GM13977 (cell line): ENCODE results near the gene FMO2.

Source experiments
- DNase-seq: peaks from one replicate; pipeline ENCODE4 v3.0.0; 2012; ENCODE audit warnings: low spot score
- in situ Hi-C: fragments of 300-500 bp; cut with MboI; formaldehyde crosslinking; loops from one replicate; pipeline ENCODE4 v1.12.0; 2022; ENCODE audit warnings: low sequenced_read_pairs, low pct_unique_long_range_greater_than_20kb, mixed read lengths, inconsistent platforms; ENCODE audit not compliant: unreplicated experiment
- TF ChIP-seq, protein P1 (sequence below): IDR thresholded peaks from 2 replicates; pipeline ENCODE4 v1.5.1; 2012; ENCODE audit warnings: mild to moderate bottlenecking, control low read depth; ENCODE audit not compliant: insufficient read depth; ENCODE audit errors: extremely low read depth, missing control alignments

Gene FMO2

DNA sequence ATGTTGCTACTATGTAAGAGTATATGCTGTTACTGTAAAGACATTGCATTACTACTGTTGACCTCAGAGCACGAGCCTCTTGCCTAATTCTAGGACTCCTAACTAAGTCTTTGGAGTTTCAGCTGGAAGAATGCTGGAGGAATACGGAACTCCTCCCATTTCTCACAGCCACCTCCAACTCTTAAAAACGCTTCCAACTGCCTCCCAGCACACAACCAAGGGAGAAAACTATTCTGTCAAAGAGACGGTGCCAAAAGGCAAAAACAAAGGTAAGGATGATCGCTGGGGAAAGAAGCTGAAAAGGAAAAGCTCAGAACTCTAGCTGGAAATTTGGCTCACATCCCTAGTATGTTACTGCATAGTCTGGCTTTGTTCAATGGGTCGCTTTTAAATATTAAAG, at the start of gene FMO2:
Gene FMO2 (plus strand): TSS at position 210 of the 400 bp plus-strand sequence. CDS start 414 bp downstream, outside the sequence.
- TF ChIP-seq, protein P1, sequence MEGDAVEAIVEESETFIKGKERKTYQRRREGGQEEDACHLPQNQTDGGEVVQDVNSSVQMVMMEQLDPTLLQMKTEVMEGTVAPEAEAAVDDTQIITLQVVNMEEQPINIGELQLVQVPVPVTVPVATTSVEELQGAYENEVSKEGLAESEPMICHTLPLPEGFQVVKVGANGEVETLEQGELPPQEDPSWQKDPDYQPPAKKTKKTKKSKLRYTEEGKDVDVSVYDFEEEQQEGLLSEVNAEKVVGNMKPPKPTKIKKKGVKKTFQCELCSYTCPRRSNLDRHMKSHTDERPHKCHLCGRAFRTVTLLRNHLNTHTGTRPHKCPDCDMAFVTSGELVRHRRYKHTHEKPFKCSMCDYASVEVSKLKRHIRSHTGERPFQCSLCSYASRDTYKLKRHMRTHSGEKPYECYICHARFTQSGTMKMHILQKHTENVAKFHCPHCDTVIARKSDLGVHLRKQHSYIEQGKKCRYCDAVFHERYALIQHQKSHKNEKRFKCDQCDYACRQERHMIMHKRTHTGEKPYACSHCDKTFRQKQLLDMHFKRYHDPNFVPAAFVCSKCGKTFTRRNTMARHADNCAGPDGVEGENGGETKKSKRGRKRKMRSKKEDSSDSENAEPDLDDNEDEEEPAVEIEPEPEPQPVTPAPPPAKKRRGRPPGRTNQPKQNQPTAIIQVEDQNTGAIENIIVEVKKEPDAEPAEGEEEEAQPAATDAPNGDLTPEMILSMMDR, result no peak
- in situ Hi-C loops, result no loop called here
- DNase-seq, result no peak

DNA sequence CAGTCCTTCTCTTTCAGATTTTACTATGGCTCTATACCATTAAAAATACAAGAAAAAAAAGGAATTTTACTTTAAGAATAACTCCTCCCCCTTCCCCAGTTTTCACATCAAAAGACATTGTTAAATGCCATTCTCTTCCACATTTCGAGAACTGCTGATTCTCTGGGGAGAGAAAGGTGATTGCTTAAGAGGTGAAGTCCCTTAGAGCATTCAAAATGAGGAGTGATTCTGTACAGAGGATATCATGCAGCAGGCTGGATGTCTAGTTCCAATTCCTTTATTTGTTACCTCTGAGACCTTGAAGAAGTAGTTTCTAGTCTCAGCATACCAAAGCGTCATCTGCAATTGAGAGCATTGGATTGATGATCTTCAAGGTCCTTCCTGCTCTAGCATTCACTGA, 47.5 kb upstream of the FMO2 start:
- TF ChIP-seq, protein P1, result no peak
- in situ Hi-C loops, result no loop called here
- no peak for DNase-seq

DNA sequence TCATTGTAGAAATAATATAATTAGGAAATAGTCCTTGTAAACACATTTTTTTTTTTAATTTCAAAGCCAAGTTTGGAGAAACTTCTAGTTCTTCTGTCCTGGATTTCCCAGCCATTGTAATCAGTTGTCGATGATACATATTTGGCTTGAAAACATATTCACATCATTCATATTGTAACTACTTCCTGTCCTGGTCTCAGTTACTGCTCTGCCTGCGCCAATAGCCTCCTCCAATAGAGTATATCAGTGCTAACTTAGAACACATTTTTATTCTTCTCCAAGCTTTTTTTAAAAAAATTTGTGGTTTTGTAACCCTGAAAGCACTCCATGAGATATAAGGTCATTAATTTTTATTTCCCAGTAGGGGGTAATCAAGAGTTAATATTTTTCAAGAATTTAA, 46.1 kb upstream of the FMO2 start:
- DNase-seq, result no peak
- in situ Hi-C loops, result no loop called here
- TF ChIP-seq, protein P1, result no peak

DNA sequence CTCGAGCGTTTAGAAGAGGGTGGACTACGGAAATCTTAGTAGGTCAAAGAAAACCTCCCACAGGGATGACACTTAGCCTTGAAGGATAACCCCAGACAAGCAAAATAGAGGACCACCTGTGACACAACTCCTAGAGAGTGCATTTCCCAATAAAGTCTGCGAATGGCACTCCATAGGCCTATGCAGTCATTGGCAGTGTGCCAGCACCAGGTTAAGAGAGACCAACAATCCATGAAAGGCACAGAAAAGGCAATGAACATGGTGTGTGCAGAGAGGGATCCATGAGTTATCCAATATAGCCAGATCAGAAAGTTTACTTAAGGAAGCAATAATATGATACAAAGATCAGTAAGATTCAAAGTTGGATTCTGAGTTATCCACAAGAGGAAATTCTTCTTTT, 45.2 kb upstream of the FMO2 start:
- TF ChIP-seq, protein P1, result no peak
- DNase-seq, result no peak
- in situ Hi-C loops, result no loop called here

DNA sequence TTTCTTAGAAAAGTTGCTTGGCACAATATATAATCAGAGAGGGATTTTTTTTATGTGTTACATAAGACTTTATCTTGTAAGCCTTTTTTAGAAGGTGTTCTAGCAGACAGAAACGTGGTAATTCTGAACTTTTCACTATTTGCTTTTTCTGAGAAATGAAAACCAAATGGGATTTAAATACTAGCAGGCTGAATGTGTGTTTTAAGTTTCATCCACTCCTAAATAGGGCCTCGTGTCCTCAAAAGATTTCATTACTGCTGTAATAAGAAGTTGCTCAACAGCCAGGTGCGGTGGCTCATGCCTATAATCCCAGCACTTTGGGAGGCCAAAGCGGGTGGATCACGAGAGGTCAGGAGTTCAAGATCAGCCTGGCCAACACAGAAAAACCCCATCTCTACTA, 44.7 kb upstream of the FMO2 start:
- in situ Hi-C loops, result no loop called here
- no peak for DNase-seq
- TF ChIP-seq, protein P1, result no peak

DNA sequence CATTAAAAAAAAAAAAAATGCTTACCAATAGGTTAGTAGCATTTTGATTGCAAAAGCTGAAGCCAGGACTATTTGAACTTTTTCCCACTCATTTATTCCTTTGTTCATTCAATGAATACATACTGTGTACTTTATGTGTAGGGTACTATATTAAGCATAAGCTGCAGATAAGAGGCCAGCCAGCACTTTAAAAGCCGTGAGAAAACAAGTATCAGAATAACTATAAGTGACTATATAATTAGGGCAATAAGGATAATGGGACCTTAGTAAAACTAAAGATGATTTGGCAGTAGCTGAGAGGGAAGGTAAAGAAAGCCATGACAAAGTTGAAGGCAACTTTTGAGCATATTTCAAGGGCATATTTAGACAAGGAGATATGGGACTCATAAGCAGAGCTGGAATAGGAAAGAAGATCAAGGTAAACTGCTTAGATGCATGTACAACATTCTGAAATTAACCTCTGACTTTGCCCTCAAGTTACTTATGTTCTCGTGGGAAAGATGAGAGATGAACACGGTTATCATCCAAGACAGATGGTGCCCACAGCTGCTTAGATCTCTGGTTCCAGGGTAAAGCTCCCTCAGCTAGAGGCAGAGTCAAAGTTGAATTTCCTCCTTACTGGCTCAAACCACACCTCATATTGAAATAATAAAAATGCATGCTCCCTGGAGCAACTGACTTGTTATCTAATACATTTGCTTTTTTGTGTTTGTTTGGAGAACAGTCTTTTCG, 44.0 kb upstream of the FMO2 start:
- no peak for DNase-seq
- in situ Hi-C loops, result no loop called here
- TF ChIP-seq, protein P1, result no peak
